Stomach (tissue), 9 donors: Measurements from ENCODE around the gene SORCS2. TPM values are rescaled to one million over a fixed set of nuclear protein-coding genes. Genes with fewer than 3 reads are reported as not detected.
A peak's percentile ranks its signal among the peaks of the same experiment; 100 is the strongest.
"Not testable (repeated sequence)": the region's sequence is repeated elsewhere in the genome, so short reads cannot be mapped to it uniquely, and the experiment has no call there.

ENCODE experiments used
- DNase-seq, 2 donors: peaks; one replicate each; pipeline versions ENCODE4 v3.0.0 to v3.0.0-alpha.2; 2013 to 2019
- H3K27ac ChIP-seq, 5 donors: fragments of 200-600 bp in 4 of 5; sonication (generic) in 4 of 5; one replicate each; pipeline ENCODE4 v1.5.1; 2013 to 2019; ENCODE audit warnings: mild to moderate bottlenecking in 1 of 5, moderate library complexity in 1 of 5
- H3K27me3 ChIP-seq, 3 donors: fragments of 200-600 bp; sonication (generic); one replicate each; pipeline ENCODE4 v1.5.1; 2017 to 2019; ENCODE audit warnings: mixed run types in 1 of 3
- H3K36me3 ChIP-seq, 4 donors: fragments of 200-600 bp; sonication (generic); 1 replicate in 3 of 4; 2 replicates in 1 of 4; pipeline ENCODE4 v1.5.1; 2016 to 2019
- H3K4me1 ChIP-seq, 4 donors: fragments of 200-600 bp; sonication (generic); one replicate each; pipeline ENCODE4 v1.5.1; 2016 to 2019
- H3K4me3 ChIP-seq, 4 donors: fragments of 200-600 bp; sonication (generic) in 3 of 4; one replicate each; pipeline ENCODE4 v1.5.1; 2016 to 2019; ENCODE audit warnings: mild to moderate bottlenecking in 1 of 4
- H3K9me3 ChIP-seq, 4 donors: fragments of 200-600 bp; sonication (generic); one replicate each; pipeline ENCODE4 v1.5.1; 2016 to 2019
- EP300 ChIP-seq: sonication (generic); formaldehyde crosslinking; IDR thresholded peaks from one replicate; pipeline ENCODE4 v1.6.1; 2017; ENCODE audit warnings: antibody characterized with exemption
- POLR2A ChIP-seq, 4 donors: fragments of 450-650 bp; IDR thresholded peaks; one replicate each; pipeline ENCODE4 v1.6.1; 2016; ENCODE audit warnings: antibody characterized with exemption in 4 of 4, control low read depth in 2 of 4, mild to moderate bottlenecking in 1 of 4, moderate library complexity in 1 of 4
- POLR2AphosphoS5 ChIP-seq, 3 donors: sonication (generic); formaldehyde crosslinking; IDR thresholded peaks; one replicate each; pipeline ENCODE4 v1.6.1; 2016; ENCODE audit warnings: antibody characterized with exemption in 3 of 3
- WGBS, 5 donors: extraction: QIAGEN DNeasy Blood & Tissue Kit in 3 of 5; methylation state at CpG; one replicate each; pipeline versions ENCODE4 v1.1.5 to v1.1.7; 2013 to 2018; 5-methylcytosine and 5-hydroxymethylcytosine counted together
- intact Hi-C: fragments of 100-400 bp; cut with DNase I; formaldehyde crosslinking; loops from one replicate; pipeline ENCODE4 v1.15.1; 2023; ENCODE audit warnings: low total_unique reads
- polyA plus RNA-seq, 3 donors: library from polyadenylated mRNA; stranded (reverse); fragments of 200-250 nt; gene quantifications; one replicate each; pipeline ENCODE4 v1.2.3, GENCODE V29; 2013
- total RNA-seq, 5 donors: library from RNA; depleted of rRNA; stranded (reverse); fragments of >200 nt; gene quantifications; one replicate each; pipeline versions ENCODE4 v1.1.0 to v1.2.3, GENCODE V29; 2014 to 2016
- TF ChIP-seq, protein P1 (sequence below), 7 experiments: fragments of 450-650 bp in 4 of 7; fragments of 200-600 bp in 3 of 7; sonication (generic) in 3 of 7; IDR thresholded peaks; one replicate each; pipeline ENCODE4 v1.5.1; 2016 to 2019; ENCODE audit warnings: antibody characterized with exemption in 7 of 7, control low read depth in 2 of 7, mild to moderate bottlenecking in 1 of 7
- donor health status: healthy with polysubstance abuse.
- donor health status: Bipolar disorder and iron deficiency.
- donor health status: healthy.

Gene SORCS2
- total and polyA plus RNA-seq, 8 donors, result under 0.01 to 13.0 (median 0.50) TPM; not detected in 1

DNA sequence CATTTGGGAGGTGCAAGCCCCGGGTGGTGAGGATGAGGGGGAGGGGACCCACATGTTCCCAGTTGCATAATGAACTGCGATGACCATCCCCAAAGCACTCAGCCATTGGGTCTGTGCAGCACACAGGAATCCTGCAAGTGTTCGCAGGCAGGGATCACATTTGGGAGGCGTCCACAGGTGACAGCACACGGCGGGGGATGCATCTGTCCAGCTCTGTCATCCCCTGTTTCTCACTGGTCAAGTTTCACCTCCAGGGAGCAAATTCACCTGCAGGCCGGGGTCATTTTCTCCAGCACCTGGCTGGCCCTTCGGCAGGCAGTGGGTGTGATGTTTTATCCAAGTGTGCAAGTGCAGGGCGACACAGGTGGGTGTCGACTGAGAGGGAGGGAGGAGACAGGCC is 33.3 kb upstream of the SORCS2 start:
- Histone ChIP-seq H3K36me3 (no peaks in the 10 kb centered on the region), H3K27ac (no peak overlapping the region), H3K9me3 (no peaks in the 10 kb centered on the region), H3K4me1 (peaks cover 0 to 13% (median 3%) of the 10 kb centered on the region in 4 donors), H3K4me3 (no peak overlapping the region), H3K27me3 (peaks cover 0 to 14% (median 0%) of the 10 kb centered on the region in 3 donors)
- no peak for DNase-seq
- no peak for TF ChIP-seq EP300
- no peak for TF ChIP-seq POLR2A (IDR thresholded peaks at IDR 0.05)
- TF ChIP-seq POLR2AphosphoS5 (IDR thresholded peaks at IDR 0.05), result no peak
- TF ChIP-seq, protein P1, sequence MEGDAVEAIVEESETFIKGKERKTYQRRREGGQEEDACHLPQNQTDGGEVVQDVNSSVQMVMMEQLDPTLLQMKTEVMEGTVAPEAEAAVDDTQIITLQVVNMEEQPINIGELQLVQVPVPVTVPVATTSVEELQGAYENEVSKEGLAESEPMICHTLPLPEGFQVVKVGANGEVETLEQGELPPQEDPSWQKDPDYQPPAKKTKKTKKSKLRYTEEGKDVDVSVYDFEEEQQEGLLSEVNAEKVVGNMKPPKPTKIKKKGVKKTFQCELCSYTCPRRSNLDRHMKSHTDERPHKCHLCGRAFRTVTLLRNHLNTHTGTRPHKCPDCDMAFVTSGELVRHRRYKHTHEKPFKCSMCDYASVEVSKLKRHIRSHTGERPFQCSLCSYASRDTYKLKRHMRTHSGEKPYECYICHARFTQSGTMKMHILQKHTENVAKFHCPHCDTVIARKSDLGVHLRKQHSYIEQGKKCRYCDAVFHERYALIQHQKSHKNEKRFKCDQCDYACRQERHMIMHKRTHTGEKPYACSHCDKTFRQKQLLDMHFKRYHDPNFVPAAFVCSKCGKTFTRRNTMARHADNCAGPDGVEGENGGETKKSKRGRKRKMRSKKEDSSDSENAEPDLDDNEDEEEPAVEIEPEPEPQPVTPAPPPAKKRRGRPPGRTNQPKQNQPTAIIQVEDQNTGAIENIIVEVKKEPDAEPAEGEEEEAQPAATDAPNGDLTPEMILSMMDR (IDR thresholded peaks at IDR 0.05), result no peak
- 76 to 87% (median 82%) methylated on average over 9 to 10 of the region's 10 CpGs for WGBS, 5 donors
- intact Hi-C loops, result no loop called here

DNA sequence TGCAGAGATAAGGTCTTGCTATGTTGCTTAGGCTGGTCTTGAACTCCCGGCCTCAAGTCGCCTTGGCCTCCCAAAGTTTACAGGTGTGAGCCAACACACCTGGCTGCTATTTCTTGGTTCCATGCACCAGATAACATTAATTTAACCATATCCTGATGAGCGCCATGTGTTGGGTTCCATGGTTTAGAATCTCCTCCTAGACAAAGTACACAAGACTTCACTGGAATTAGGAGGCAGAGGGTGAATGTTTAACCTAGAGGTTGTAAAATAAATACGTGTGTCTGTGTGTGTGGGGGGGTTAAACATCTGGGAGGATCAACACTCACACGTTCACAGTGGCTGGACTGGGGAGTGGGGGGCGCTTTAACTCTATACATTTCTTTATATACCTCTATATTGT is 32.4 kb upstream of the SORCS2 start:
- WGBS, 5 donors, result 29 to 50% (median 40%) methylated on average over 6 of the region's 6 CpGs
- peak in 1 of 2 donors; percentile 54 for DNase-seq
- H3K27ac ChIP-seq, result no peak overlapping the region
- no peak overlapping the region for H3K4me3 ChIP-seq
- no peaks in the 10 kb centered on the region for H3K9me3 ChIP-seq
- TF ChIP-seq POLR2A (IDR thresholded peaks at IDR 0.05), result no peak
- TF ChIP-seq, protein P1 (IDR thresholded peaks at IDR 0.05), result no peak
- no peak for TF ChIP-seq EP300
- TF ChIP-seq POLR2AphosphoS5 (IDR thresholded peaks at IDR 0.05), result no peak
- intact Hi-C loops, result no loop called here
- peaks cover 0 to 5% (median 0%) of the 10 kb centered on the region in 3 donors for H3K27me3 ChIP-seq
- peaks cover 0 to 13% (median 3%) of the 10 kb centered on the region in 4 donors for H3K4me1 ChIP-seq
- no peaks in the 10 kb centered on the region for H3K36me3 ChIP-seq

DNA sequence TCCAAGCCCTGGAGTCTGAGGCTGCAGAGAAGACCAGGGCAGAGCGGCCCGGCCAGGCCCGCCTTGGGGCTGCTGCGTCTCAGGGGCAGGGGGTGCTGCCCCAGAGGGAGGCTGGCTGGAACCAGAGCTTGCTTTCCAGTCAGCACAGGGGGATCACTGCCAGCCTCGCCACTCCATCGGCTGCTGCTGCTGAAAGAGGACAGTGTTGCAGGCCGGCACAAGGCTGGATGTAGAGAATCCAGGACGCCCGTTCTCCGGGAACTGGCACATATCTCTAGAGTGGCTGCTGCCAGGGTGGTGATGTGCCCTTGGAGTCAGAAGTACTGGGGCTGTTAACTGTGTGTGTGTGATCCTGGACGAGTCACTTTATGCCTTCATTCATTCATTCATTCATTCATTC is 31.9 kb upstream of the SORCS2 start:
- peaks cover 0 to 13% (median 3%) of the 10 kb centered on the region in 4 donors for H3K4me1 ChIP-seq
- no peaks in the 10 kb centered on the region for H3K9me3 ChIP-seq
- no peak overlapping the region for H3K27ac ChIP-seq
- 73 to 88% (median 78%) methylated on average over 7 to 11 of the region's 11 CpGs for WGBS, 5 donors
- H3K4me3 ChIP-seq, result no peak overlapping the region
- TF ChIP-seq POLR2A (IDR thresholded peaks at IDR 0.05) (no peak), EP300 (no peak), POLR2AphosphoS5 (IDR thresholded peaks at IDR 0.05) (no peak)
- TF ChIP-seq, protein P1 (IDR thresholded peaks at IDR 0.05), result no peak
- no peak for DNase-seq
- no peaks in the 10 kb centered on the region for H3K36me3 ChIP-seq
- H3K27me3 ChIP-seq, result peaks cover 0 to 5% (median 0%) of the 10 kb centered on the region in 3 donors
- intact Hi-C loops, result no loop called here

DNA sequence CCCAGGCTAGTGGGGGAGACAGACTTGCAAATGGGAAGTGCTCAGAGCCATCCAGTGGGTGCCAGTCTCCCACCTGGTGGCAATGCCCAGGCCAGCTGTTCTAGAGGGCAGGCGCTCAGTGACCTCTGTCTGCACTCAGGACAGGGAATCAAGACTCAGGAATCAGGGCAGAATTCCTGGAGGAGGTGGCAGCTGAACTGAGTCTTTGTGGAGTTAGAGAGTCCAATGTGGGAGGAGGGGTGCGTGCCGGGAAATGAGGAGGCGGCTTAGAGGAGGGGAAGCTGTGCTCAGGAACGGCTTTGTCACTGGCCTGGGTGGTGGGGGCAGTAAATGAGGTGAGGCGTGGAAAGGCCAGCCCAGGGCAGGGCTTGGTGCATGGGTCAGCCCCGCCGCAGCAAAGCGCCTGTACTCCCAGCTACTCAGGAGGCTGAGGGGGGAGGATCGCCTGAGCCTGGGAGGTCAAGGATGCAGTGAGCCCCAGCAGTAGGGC is 31.3 kb upstream of the SORCS2 start:
- WGBS, 5 donors, result 84 to 95% (median 89%) methylated on average over 10 of the region's 10 CpGs
- DNase-seq, result no peak
- no peak overlapping the region for H3K27ac ChIP-seq

DNA sequence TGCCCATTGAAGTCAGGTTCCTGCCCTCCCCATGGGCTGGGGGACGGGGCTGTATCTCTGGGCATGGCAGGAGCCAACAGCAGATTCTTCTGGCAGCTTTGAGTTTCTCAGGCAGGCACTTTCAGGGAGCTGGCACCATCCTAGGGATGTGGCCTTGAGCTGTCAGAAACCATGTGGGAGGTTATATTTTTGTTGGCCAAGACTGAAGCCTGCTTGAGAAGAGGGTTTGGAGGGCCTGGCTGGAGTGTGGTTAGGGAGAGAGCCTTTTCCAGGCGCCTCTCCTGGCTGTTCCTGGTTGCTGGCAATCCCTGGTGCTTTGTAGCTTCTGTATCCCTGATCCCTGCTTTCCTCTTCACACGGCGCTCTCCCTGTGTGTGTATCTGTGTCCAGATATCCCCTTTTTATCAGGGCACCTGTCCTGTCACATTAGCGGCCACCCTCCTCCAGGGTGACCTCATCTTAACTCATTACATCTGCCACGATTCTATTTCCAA is 30.6 kb upstream of the SORCS2 start:
- Histone ChIP-seq H3K27ac (no peak overlapping the region), H3K9me3 (no peaks in the 10 kb centered on the region), H3K4me1 (peaks cover 0 to 3% (median under 1%) of the 10 kb centered on the region in 4 donors), H3K4me3 (no peak overlapping the region), H3K36me3 (no peaks in the 10 kb centered on the region), H3K27me3 (no peaks in the 10 kb centered on the region)
- DNase-seq, result no peak
- intact Hi-C loops, result no loop called here
- TF ChIP-seq POLR2AphosphoS5 (IDR thresholded peaks at IDR 0.05) (no peak), EP300 (no peak), POLR2A (IDR thresholded peaks at IDR 0.05) (no peak)
- TF ChIP-seq, protein P1 (IDR thresholded peaks at IDR 0.05), result no peak
- WGBS, 5 donors, result 76 to 83% (median 80%) methylated on average over 6 of the region's 6 CpGs

More for the DNA sequence above, 31.3 kb upstream of the SORCS2 start:
- Histone ChIP-seq H3K4me1 (peaks cover 0 to 7% (median 3%) of the 10 kb centered on the region in 4 donors), H3K36me3 (no peaks in the 10 kb centered on the region), H3K27me3 (no peaks in the 10 kb centered on the region), H3K4me3 (no peak overlapping the region), H3K9me3 (no peaks in the 10 kb centered on the region)
- TF ChIP-seq POLR2AphosphoS5 (IDR thresholded peaks at IDR 0.05), result no peak
- intact Hi-C loops, result no loop called here

DNA sequence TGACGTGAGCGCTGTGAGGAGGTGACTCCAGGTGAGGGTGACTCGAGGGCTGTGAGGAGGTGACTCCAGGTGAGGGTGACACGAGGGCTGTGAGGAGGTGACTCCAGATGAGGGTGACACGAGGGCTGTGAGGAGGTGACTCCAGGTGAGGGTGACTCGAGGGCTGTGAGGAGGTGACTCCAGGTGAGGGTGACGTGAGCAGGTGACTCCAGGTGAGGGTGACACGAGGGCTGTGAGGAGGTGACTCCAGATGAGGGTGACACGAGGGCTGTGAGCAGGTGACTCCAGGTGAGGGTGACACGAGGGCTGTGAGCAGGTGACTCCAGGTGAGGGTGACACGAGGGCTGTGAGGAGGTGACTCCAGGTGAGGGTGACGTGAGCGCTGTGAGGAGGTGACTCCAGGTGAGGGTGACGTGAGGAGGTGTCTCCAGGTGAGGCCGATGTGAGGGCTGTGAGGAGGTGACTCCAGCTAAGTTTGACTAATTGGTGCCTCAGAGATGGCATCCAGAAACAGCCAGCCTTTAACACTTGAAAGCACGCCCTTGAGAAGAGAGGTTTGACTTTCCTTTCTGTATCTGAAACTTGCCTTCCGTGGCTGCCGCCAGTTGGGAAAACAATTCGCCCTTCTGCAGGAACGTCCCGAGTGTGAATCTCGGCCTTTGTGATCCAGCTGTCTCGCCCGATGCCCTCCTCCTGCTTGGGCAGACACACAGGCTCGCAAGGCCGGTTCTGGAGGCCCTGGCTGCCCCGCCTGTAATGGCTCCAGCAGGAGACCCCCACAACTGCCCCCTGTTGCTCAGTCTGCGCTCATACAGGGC is 27.1 kb upstream of the SORCS2 start:
- H3K4me3 ChIP-seq, intact Hi-C loops, H3K9me3 ChIP-seq, H3K4me1 ChIP-seq, H3K27ac ChIP-seq, H3K27me3 ChIP-seq, DNase-seq, H3K36me3 ChIP-seq: not testable (repeated sequence)
- 81 to 84% (median 84%) methylated on average over 25 to 28 of the region's 28 CpGs for WGBS, 5 donors
